NCI-H187 (cell line): Measurements from ENCODE around the gene P3H4.
A peak's percentile ranks its signal among the peaks of the same experiment; 100 is the strongest.

Source experiments
- DNase-seq, 2 experiments: peaks; one replicate each; lab custom pipeline; 2025; lab: John Stamatoyannopoulos, UW

P3H4 gene

GRCh38 chr17:41821776-41822175 lies 10.0 kb upstream of the P3H4 start:
- no peak for DNase-seq

GRCh38 chr17:41818024-41818423 lies 6.3 kb upstream of the P3H4 start:
- no peak for DNase-seq

- no peak for DNase-seq
Measured at GRCh38 chr17:41816637-41817320, 5.0 kb upstream of the P3H4 start.

- DNase-seq, result no peak
Measured at GRCh38 chr17:41814195-41814594, 2.4 kb upstream of the P3H4 start.

- DNase-seq, result no peak
Measured at GRCh38 chr17:41813699-41814124, 2.0 kb upstream of the P3H4 start.

- DNase-seq, result no peak
Measured at GRCh38 chr17:41813152-41813680, 1.5 kb upstream of the P3H4 start.

- peak; percentile 38 to 52 for DNase-seq
Measured at GRCh38 chr17:41812381-41813151, 817 bp upstream of the P3H4 start, which contains the start of gene FKBP10. FKBP10 (plus strand) TSS chr17:41813004; CDS start chr17:41813035, 31 bp downstream.

- peak in 1 of 2 experiments; percentile 40 for DNase-seq
Measured at GRCh38 chr17:41810659-41811548, 845 bp downstream of the P3H4 start.

GRCh38 chr17:41806685-41807445 lies 4.9 kb downstream of the P3H4 start:
- no peak for DNase-seq

GRCh38 chr17:41803049-41804020 lies 8.4 kb downstream of the P3H4 start:
- no peak for DNase-seq

GRCh38 chr17:41801374-41802271 lies 10.1 kb downstream of the P3H4 start:
- DNase-seq, result peak; percentile 40 to 55

- DNase-seq, result peak; percentile 43 to 50
Measured at GRCh38 chr17:41800601-41801373, 11.0 kb downstream of the P3H4 start.

- no peak for DNase-seq
Measured at GRCh38 chr17:41799366-41799765, 12.4 kb downstream of the P3H4 start.

- no peak for DNase-seq
Measured at GRCh38 chr17:41797377-41797776, 14.4 kb downstream of the P3H4 start.

- DNase-seq, result no peak
Measured at GRCh38 chr17:41796121-41796895, 15.4 kb downstream of the P3H4 start.

GRCh38 chr17:41794540-41794975 lies 17.2 kb downstream of the P3H4 start:
- DNase-seq, result no peak

GRCh38 chr17:41793784-41794539 lies 17.8 kb downstream of the P3H4 start:
- no peak for DNase-seq
